ENCODE measurements around the gene DKK3.

The DKK3 gene

DNA sequence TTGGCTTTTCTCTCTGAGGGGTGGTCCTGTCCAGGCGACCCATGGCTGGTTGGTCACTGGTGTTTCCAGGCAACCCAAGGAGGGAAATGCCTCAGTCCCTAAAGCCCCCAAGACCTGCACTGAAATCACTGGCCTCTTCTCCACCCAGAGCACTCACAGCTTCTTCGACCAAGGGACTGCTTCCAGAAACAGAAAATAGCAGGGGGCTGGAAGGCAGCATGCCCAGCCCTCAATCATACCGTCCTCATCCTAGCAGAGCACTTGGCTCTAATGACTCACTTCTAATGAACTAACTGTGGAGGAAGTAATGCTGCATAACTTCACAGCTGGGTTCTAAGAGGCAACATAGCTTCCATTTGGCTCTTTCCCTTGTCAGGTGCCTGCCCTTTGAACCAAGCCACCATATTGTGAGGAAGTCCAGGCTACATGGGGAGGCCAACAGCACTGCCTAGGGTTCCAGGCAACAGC, 27.6 kb downstream of the DKK3 start:
- no peak for DNase-seq

DNA sequence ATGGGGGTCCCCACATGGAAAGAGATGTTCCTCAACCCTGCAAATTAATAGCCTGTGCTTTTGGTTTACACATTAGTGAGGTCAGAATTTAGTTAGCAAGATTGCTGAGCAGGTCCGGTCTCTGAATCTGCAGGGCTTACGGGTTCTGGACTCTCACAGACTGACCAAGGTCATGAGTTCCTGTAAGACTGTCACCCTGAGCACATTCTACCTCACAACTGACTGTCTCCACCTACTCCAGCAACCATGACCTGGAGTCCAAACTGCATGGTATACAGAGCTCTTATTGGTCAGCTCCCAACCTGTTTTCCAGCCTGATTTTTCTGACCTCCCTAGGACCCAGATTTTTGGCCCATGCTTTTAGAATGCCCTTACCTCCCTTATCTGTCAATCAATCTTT, 28.2 kb downstream of the DKK3 start:
- DNase-seq = no peak

DNA sequence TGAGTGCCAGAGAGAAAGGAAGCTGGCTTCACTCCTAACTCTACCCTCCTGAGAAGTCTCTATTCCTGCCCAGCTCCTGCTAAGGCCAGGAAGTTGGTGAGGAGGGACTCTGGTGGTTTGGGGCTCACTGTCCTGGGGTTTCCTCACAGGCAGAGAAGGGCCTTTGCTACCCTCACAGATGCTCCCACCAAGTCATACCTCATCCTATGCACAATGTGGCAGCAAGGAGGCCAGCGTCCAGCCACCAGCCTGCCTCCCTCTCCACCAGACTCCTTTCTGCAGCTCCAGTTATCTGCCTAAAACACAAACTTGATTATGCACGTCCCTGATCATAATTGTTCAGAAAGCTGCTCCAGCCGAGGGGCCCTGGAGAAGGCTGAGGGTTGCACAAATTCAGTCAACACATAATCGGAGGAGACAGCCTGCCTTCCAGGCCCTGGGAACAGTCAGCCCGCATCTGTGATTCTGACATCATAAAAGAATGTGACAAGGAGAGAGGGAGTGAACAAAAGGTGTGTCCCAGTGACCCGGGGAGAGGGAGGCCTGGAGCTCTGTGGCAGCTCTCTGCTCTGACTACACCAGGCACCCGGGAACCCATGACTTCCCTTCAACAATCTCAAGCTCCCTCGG, 28.8 kb downstream of the DKK3 start:
- DNase-seq = no peak

DNA sequence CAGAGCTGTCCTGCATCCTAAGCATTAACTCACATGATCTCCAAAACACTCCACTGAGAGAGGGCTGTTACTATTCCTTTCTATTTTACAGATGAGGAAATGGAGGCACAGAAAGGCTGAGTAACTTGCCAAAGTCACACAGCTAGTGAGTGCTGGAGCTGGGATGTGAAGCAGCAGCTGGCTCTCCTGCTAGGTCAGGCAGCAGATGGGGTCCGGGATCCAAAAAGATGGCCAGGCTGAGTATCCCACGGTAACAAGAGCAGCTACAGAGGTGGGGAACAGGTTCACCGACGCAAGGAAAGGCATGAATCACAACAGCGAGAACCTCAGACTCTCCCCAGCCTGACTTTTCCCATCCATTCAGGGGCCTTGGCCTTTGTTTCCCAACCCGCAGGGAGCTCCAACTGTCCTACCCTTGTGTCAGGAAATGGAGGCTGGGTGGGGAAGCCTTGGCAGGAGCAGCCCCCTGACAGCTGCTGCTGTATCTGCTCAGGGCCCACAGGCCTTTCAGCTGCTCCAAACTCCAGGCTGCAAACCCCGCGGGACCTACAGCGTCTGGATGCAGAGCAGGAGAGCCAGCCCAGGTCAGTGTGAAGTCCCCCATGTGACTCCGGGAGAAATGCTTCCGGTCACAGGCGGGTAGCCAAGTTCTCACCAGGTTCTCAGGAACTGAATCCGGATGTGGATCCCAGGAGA, 29.5 kb downstream of the DKK3 start:
- DNase-seq = peak; percentile 23

DNA sequence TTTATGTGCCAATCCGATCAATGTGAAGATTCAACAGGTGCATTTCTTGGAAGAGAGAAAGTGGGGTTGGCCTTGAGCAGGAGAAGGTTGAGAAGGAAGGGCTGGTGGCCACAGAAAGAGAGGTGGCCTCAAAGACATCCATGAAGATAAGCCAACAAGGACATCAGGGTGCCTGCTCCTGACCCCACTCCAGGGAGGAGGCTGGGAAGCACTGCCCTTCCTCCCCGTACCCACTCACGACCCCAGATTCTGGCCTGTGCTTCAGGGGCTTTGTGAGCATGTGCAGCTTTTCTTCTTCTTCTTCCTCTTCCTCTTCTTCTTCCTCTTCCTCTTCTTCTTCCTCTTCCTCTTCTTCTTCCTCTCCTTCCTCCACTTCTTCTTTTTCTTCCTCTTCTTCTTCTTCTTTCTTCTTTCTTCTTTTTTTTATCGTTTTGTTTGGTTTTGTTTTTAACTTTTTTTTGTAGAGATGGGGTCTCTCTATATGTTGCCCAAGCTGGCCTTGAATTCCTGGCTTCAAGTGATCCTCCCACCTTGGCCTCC, 30.3 kb downstream of the DKK3 start:
- DNase-seq = no peak

DNA sequence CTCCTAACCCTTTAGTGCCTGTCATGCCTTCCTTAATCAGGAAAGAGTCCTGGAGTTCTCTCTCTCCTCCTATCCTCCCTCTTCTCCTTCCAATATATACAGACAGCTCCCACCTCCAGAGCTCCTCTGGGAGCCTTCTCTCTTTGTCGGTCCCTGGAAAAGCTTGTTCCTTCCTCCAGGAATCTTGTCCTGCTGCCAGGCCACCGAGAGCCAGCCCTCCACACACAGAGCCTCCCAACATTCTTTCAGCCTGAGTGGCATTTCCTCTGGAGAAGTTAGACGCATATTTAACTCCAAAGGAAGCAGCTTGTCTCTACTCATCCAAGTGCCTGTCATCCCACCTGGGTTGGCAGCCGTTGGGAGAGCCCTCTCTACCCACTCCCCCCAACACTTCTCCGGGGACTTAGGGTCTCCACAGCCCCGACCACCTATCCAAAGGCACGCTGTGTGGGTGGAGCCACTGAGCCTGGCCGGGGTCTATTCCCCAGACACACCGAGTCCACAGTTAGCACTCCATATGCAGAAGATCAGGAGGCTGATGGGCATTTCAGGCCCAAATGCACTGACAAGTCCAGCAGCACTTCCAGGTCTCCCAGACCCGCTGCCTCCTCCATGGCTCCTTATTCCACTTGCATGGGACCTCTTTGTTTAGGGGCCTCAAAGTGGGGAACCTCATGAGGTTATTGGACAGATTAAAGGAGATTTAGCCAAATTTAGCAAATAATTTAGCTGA, 31.1 kb downstream of the DKK3 start:
- DNase-seq = no peak

DNA sequence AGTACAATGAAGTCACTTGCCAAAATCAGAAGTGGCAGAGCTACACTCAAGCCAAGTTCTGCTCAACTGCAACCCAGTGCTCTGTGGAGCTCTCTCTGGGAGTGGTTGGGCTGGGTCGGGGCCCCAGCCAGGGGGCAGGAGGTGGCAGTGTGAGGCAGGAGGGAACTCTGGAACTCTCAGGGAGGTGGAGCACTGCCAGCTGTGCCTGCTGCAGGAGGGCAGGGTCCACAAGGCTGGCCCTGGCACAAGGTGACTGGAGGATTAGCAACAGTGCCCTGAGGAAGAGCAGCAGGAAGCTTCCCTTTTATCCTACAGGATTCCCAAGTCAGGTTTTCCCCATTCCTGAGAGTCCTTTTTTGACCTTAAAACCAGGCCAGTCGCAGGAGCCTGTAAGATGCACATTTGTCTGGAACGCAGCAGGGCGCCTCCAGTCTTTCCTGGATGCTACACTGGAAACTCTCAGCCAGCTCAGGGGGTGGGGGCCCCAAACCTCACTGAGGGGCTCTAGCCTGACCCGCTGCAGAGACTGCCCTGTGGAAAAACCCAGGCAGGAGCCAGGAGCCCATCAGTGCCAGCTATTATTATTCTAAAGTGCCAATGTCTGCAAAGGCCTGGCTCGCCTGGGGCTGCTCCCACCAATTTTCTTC, 31.8 kb downstream of the DKK3 start:
- no peak for DNase-seq

DNA sequence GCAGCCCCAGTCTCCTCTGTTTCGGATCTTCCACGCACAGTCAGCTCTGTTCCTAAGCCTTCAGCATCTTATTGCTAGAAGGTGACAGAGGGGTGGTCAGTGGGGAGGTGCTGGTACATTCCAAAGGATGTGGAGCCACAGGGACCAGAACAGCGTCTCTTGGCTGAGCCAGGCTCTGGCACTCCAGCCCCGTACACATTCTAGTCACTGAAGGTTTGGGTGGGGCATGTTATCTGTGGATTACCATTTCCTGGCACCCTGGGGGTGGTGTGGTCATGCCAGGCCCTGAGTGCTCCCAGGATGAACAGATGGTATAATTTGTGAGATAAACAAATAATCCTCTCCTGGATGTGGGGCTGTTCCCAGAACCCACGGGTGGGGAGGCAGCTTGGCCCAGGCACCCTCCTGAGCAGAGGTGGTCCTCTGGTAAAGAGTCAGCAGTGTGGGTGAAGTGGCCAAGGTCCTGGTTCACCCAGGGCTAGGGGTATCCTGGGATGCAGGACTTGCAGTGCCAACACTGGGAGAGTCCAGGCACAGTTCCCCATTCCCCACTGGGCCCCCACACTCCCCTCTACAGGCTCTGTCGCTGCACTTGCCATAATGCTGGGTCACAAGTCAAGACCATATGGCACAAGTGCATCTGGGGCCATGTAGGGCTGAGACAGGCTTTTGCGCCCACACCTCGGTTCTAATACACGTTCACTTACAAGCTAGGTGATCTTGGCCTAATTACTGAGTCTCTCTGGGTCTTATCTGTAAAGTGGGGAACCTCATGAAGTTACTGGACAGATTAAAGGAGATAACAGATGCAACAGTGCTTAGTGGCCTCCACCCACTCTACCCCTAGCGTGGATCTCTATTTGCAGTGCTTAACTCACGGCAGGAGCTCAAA, 33.0 kb downstream of the DKK3 start:
- no peak for DNase-seq

DNA sequence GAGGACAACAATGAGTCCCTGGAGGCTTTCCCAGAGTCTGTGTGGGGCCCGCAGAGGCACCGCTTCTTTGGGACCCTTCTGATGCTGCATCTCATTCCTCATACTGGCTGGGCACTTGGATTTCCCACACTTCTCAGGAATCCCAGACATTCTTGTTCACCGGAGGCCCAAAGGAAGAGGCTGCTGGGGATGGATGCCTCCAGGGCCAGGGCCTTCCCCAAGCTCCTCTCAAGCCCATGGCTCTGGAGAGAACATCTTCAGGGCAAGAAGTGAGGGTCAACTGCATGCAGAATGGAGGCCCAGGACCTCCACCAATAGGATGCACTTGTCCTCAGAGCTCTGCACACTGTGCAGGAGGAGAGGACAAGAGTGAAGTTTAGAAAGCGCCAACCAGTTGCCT, 34.6 kb downstream of the DKK3 start:
- DNase-seq = no peak

DNA sequence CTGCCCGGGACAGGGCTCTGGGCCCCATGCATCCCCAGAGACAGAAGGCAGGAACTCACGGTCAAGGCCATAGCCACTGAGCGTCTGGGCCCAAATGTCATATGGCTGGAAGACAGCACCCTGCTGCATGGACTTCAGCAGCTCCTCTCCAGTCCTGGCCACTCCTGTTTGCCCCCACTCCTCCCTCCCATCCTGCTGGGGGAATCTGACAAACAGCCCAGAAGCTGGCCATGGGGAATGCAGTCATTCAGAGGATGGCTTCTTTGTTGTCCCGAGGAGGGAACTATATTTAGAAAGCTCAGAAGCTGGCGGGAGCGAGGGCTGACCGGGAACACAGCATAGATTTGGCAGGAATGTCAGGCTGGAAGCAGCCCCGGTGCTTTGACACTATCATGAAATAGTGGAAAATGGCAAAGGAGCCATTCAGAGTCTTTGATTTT, 35.0 kb downstream of the DKK3 start:
- no peak for DNase-seq

DNA sequence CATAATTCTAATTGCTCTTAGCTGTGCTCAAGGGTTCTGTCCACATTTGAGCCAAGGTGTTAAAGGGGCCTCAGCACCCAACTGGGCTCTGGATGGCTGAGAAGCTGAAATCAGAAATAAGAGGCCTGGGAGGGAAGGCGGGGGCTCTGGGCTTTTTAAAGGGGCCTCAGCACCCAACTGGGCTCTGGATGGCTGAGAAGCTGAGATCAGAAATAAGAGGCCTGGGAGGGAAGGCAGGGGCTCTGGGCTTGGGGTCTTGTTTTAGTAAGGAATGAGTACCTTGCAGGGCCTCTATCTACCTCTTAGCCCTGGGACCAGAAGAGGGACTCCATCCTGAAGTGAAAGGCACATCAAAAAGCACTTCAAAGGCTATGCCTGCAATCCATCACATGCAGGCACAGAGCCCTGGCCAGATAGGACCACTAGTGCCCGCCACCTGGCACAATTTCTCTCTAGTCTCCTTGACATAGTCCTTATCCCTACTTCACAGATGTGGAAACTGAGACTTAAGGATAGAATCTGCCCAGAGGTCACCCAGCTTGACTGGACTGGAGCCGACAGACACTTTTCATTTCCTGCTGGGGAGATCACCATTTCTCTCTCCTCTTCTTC, 35.6 kb downstream of the DKK3 start:
- no peak for DNase-seq

DNA sequence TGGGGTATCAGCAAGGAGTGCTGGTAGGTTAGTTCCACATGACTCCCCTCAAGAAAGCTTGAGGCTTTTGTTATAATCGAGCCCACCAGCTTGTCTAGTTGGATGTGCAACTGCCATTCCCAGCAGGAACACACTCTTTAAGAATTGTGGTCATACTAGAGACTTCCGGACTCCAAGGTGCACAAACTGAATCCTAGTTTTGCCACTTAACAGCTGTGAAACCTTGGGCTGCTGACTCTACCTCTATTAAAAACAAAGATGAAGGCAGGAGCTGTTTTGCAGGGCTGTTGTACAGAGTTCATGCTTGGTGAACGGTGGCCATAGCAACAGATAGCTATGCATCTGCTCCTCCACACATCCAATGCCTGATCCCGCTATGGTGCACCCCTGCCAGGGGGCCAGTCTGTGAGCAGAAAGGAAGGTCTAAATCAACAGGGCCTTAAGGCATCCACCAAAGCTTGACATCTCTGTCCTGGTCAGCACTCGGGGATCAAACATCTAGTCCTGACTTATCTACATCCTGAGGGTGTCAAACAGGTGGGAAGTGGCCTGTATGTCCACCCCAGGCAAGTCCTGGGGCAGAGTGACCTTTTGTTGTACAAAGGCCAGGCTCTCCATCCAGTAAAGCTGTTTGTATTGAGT, 36.4 kb downstream of the DKK3 start:
- DNase-seq = peak; percentile 17

DNA sequence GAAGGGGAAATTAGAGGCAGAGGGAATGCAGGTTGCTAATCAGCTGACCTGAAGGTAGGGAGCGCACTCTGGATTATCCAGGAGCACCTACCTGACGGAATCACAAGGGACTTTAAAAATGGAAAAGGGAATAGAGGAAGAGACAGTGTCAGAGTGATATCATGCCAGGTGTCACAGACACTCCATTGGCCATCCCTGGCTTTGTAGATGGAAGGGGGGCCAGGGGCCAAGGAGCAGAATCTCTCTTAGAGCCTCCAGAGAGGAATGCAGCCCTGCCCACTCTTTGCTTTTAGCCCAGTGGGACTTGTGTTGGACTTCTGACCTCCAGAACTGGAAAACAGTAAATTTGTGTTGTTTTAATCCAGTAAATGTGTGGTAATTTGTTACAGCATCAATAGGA, 37.9 kb downstream of the DKK3 start:
- no peak for DNase-seq

DNA sequence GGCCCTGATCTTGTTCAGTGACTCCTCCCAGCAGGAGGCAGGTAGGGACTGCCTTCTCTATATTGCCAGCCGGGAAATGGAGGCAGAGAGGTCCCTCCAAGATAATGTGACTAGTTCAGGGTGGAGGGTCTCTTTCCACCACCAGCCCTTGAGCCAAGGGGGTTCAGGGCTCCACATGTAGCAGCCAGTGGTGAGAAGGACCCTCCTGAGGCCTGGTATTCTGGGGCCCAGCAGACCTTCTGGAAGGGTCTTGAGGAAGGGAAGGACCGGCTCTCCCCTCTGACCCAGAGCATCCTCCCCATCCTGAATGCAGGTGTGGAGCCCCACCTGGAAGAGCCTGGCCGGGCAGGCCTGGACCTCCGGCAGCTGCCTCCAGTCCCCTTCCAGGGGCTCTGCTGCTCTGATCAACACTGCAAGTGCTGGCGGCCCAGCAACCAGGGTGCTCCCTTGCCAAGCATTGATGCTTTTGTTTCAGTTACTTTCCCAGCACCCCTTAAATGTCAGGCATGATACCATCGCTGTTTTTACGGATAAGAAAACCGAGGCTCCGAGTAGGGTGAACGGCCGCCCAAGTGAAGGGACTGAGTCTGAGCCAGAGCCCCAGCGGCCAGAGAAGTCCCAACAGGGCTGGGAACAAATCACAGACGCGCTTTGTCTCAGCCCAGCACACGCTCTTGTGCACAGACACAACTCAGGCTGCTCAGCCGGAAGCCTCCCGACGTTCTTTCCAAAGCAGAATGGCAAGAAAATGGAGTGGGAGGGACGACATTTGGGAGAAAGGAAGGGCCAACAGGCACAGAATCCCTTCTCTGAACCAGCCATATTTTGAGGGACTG, 38.8 kb downstream of the DKK3 start:
- DNase-seq = no peak

DNA sequence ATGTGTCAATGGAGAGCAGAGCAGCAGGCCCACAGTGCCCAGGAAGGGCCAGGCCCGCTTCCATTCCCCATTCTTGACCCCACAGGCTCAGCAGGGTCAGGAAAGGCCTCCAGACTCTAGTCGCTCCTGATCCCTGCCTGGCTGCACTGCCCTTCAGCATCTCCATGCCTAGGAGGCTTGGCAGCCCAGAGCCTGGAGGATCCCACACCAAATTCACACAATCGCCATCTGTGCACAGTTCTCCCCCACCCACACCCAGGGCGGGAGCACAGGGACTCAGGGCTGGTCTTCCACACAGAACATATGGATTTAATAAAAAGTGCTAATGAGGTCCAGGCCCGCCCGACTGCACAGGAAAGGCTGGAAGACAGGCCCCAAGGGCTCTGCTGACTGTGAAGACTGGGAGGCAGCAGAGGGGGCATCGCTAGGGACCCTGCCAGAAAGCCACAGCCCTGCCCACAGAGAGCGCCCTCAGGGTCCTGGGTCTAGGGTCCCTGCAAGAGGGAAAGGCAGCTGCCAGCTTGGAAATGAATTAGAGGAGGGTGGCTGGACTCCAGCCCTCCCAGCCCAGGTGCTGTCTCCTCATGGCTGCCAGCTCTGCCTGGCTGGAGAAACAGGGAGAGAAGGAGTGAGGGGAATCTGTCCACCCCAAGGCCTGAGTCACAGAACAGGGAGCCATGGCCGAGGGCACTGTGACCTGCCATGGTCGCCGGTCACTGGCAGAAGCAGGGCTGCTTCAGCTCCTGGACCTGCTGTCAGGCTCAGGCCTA, 39.7 kb downstream of the DKK3 start:
- no peak for DNase-seq

DNA sequence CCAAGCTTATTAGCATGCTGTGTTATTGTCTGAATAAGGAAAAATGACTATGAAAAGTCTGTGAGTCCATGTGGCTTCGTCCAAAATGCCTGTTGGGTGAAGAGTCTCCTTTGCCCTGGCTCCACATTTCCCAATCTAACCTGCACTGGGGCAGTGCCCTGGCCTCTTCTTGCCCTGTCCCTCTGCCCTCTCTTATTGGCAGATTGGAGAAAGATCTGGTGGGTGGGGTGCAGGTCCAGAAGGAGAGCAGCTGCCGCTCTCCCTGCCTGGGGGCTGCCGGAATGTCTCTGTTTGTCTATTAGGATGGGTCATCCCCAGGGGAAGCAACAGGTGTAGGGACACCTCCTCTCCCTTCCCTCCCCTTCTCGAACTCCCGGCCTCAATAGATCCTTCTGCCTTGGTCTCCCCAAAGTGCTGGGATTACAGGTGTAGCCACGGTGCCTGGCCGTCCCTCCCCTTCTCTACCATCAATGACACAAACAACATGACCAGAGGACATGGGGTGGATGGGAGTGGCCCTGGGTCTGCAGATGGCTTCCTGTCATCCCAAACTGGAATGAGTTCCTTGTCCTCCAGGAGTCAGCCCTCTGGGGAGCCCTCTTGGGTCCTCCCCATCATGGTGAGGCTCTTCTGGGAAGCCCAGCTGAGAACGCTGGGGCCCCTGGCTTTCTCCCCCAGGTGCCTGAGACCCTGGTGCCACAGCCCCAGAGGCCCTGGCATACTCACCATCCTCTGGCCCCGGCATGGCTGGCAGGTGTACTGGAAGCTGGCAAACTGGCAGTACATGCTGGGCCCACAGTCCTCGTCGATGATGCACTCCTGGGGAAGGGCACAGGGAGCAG, 40.5 kb downstream of the DKK3 start:
- no peak for DNase-seq

DNA sequence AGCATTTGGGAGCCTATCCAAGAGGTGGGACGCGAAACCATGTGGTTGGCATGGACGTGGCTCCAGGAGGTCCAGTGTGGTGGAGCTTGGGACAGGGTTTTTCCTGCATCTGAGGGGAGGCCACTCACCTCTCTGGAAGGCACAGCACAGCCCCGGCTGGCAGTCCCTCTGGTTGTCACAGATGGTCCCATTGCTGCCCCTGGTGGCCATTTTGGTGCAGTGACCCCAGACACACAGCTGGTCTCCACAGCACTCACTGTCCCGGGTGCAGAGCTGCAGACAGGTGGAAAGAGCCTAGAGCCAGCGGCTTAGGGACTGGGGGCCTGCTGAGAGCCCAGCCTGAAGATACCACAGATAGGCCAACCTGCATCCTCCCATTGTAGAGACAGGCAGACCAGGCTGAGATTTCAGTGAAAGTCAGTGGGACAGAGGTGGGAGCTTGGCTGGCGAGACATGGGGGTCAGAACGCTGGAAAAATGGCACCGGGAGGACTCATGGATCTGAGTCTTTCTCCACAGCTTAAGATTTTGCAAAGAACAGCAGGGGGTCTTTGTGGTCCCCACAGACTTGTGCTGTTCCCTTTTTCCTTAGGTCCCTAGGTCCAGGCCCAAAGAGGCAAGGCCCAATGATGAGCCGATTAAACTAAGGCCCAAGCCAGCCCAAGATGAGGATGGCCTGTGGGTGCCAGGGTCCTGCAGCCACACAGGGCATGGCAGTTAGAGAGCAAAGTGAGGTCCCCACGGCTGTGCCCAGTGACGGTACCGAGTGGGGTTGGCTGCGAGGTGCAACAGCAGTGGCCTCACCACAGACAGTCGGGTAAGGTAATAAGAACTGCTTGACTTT, 41.4 kb downstream of the DKK3 start:
- peak; percentile 12 for DNase-seq

DNA sequence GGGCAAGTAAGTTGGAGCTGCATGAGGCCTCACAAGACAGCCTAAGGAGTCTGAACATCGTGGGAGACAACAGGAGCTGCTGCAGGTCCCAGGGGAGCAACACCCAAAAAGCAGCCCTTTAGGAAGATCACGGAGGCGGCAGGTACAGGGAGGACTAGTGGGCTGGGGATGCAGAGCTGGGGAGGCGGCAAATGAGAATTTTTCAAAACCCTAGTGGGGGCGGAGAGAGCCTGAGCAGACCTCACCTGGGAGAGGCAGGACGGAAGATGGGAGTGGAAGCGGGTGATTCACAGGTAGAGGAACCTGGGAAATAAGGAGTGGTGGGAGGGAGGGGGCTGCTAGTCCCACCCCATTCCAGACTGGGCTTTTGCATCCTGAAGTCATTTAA, 42.1 kb downstream of the DKK3 start:
- no peak for DNase-seq

Data from NCI-H2171 (cell line).